GM19397 (cell line): Measurements from ENCODE around the gene ATP2A2.
A peak's percentile ranks its signal among the peaks of the same experiment; 100 is the strongest.
"Not testable (repeated sequence)": the region's sequence is repeated elsewhere in the genome, so short reads cannot be mapped to it uniquely, and the experiment has no call there.

Experiments
- ATAC-seq: cut with Tn5 transposase; IDR thresholded peaks from one replicate; pipeline ENCODE4 v1.9.1; 2021; ENCODE audit warnings: mild to moderate bottlenecking, moderate library complexity; ENCODE audit not compliant: unreplicated experiment

The ATP2A2 gene

DNA sequence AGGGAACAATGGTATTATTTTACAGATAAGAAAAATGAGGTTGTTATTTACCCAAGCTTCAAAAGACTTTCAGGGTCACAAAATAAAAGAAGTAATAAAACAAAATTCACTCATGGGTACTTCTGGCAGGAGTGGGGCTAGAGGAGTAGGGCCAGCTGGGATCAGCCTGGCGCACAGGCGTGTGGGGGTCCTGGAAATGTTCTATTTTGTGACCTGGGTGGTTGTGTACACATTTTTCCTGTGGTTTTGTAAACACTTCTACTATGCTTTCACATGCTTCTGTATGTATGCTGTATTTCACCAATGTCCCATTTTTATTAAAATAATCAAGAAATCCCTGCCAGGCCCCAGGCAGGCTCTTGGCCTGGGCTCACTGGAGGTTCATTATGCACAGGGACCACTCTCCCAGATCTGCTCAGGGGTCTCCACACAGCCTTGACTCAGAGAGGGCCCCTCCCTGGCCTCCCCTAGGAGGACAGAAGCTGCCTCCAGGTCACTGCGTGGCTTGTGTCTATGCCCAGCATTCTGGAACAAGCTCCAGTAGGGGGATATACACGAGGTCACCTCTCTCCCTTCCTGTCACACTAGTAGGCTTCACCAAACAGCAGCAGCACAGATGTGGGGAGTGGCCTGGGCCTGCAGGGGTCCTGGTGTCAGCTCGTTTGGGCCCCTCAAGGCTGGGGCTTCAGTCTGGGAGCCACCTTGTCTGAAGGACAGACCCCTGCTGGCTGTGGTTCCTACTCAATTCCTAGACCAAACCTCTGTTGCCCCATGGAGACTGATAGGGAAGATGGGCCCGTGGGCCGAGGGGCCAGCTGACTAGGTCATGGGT is 84.7 kb downstream of the ATP2A2 start:
- ATAC-seq = no peak

DNA sequence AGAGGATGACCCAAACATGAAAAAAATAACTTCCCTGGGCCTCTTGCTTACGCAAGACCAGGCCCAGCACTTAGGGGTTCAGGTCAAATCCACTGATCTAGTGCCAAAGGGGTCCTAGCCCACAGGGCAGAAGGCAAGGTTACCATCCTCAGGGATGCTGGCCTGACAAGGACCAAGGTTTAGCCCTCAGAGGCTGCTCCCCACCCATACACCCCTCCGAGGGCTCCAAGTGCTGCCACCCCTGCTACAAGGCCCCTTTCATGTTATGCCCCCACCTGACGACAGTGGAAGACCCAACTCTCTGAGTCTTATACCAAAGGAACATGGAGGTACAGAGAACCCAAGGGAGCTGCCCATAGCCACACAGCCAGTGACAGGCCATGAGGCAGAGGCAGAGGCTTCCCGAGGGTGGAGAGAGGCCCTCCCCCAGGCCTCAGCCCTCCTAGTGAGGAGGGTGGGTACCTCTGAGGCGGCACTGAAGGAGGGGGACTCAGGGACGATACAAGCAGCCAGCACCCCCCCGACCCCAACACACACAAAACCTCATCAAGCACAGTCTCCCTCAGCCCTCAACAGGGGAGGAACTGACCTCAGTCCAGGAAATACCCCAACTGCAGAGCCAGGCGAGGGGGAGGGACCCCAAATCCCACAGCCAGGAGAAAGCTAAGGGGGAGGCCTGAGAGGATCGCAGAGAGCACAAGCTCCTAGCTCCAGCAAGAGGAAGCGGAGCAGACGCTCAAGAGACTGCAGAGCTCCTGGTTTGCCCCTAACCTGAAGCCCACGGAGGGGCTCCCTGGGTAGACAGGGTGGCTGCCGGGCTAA is 85.5 kb downstream of the ATP2A2 start:
- ATAC-seq = no peak

DNA sequence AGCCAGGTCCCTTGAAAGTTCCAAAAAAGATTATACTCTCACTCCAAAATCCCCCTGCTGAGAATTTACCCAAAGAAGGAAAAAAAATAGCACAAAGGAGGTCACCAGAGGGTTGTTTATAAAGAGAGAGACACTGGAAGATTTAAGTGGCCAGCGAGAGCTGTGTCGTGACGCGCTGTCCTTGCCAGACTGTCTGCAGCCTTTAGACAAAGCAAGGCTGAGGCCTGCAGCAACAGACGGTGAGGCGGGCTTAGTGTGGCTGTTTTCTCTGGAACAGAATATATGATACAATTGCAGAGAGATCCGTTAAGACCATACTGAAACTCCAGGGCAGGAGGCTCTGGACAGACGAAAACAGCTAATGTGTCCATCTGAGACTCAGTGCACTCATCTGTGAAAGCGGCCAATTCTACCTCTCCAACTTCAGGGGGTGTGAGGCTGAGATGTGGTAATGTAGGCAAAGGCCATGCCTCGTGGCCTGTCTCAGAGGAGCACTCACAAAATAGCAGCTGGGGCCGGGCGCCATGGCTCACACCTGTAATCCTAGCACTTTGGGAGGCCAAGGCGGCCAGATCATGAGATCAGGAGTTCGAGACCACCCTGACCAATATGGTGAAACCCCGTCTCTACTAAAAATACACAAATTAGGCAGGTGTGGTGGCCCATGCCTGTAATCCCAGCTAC is 86.3 kb downstream of the ATP2A2 start:
- no peak for ATAC-seq

DNA sequence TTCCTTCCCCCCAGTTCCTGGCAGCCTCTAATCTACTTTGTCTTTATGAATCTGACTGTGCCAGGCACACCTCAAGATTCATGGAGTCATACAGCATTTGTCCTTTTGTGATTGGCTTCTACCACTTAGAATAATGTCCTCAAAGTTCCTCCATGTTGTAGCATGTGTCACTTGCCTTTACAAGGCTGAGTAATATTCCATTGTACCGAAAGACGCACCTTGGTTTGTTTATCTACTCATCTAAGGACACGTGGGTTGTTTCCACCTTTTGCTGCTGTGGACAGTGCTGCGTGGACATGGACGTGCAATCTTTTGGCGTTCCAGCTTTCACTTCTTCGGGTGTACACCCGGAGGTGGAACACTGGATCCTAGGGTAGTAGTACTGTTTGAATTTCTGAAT is 88.9 kb downstream of the ATP2A2 start:
- no peak for ATAC-seq

DNA sequence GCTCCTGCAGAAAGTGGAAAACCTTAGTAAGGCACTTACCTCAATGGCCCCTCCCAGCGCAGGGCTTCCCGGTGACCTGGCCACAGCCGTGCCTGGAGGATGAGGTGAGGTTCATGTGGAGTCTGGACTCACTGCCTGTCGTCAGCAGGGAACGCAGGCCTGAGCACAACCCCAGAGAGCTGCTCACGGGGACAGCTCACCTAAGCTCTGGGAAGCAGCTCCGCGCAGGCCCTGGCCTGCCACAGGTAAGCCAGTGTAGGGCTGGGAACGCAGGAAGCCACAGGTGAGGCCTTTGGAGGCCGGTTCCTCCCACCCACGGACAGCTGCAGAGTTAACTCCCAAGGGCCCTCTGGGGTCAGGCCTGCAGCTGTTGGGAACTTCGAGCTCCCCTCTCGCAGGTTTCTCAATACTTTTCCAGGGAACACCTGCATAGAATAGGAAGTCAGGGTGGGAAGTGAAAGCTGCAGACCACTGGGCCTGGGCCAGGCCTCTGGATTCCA is 89.7 kb downstream of the ATP2A2 start:
- no peak for ATAC-seq

DNA sequence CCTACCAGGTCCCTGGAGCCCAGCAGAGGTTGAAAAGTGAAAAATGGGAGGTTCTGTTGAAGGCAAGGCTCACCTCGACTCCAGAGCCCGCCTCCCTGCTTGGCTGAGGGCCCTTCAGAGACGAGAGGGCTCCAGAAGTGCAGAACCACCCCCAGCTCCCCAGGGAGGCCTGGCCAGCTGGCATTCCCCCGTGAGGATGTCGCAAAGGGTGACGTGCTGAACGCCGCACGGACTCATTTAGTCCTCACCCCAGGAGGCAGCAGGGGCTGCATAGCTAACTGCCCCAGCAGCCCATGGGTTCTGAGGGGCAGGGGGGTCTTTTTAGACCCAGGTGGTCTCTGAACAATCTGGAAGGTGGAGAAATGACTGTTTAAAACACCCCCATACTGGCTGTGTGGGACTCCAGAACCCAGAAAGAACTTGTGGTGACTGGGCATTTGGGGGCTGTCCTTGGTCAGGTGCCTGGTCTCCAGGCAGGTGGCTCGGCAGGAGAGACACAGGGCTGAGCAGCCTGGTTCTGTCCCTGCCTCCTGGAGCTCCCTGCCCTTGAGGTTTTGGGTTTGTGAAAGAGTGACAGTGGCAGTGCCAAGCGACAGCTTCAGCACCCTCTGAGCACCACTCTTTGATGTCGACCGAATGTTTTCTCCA is 90.5 kb downstream of the ATP2A2 start:
- peak; percentile 75 for ATAC-seq

DNA sequence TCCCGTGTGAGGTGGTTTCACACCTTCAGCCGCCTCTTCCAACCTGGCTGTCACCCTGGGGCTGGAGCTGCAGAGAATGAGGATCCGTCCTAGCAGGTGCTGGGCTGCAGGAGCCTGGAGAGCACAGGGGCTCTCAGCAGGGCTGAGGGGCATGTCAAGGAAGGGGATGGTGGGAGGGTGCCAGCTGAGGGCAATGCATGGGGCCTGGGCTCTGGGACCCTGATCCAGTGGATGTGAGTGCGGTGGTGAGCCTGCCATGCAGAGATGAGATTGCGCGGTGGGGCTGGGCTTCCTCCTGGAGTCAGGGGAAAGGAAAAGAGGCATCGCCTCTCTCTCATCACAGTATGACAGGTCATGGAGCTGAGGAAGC is 91.0 kb downstream of the ATP2A2 start:
- no peak for ATAC-seq

DNA sequence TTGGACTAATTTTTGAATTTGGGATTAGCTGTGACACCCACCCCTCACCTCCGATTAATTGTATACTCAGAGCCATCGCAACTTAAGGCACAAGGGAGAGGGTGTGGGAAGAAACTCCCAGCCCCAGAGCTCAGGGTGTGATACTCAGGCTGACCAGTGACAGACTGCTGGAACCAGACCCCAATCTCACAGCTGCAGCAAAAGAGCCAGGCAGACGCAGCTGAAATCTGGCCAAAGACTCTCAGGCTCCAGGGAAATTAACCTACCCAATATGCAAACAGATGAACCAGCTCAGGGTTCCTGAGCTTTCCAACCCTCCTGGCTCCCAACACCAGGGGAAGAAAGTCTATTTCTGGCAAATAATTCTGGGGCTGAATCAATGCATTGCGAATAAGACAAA is 92.0 kb downstream of the ATP2A2 start:
- no peak for ATAC-seq

DNA sequence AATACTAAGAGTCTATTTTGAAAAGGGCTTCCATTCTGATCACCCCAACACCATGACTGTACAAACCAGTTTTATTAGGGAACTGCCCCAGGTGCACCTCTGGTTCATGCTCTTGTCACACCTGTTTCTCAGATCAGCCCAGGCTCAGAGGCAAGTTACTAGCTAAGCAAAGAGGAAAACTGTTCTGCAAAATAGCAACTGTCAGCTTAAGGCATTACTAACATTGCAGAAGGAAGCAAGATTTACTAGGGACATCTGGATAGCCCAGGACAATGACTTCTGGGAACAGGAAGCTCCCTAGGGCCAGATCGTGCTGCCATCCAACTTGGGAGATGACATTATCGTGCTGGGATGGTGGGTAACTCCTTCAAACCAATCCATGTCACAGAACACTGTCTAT is 92.4 kb downstream of the ATP2A2 start:
- ATAC-seq = no peak

DNA sequence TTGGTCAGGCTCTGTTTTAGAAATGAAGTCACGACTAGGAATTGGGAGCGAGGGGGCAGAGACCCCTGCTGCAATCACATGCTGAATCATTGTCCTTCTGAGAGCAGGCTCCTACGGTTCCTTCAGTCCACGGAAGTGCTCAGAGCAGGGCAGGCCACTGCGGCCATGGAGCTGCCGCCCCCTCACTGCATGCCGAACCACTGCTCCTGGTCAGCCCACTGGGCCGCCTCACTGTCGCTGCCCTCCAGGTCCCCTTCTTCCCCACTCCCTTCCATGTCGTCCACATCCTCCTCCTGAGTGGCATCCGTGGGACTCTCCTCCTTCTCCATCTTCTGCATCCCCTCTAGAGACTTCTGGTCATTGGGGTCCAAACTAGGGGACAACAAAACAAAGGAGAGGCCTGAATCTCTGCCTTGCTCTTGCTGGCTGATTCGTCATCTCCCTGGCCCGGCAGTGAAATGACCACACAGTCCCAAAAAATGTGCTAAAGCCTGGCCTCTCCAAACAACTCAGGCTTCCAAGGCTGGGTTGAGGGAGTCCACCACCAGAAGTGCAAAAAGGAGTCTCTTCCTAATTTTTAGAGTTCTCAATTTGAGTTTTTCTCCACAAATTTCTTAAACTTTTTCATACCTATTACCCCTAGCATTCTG is 93.0 kb downstream of the ATP2A2 start:
- no peak for ATAC-seq

DNA sequence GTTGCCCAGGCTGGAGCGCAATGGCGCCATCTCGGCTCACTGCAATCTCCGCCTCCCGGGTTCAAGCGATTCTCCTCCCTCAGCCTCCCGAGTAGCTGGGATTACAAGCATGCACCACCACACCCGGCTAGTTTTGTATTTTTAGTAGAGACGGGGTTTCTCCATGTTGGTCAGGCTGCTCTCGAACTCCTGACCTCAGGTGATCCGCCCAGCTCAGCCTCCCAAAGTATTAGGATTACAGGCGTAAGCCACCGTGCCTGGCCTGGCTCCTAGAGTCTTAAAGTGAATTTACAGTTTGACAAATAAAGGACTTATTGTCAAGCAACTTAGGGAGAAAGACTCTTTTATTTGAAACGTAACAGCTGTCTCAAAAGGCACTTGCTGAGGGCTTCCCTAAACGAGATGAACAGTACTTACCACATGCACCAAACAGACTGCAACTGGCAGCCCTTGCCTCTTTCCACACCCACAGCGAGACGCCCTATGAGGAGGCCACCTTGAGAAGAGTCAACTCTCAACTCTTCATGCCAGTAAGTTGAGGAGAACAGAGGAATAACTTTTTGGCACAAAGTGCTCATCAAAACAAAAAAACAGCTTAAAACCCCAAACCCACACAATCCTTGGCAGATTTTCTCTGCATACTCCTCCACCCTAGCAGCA is 97.2 kb downstream of the ATP2A2 start:
- ATAC-seq = not testable (repeated sequence)

DNA sequence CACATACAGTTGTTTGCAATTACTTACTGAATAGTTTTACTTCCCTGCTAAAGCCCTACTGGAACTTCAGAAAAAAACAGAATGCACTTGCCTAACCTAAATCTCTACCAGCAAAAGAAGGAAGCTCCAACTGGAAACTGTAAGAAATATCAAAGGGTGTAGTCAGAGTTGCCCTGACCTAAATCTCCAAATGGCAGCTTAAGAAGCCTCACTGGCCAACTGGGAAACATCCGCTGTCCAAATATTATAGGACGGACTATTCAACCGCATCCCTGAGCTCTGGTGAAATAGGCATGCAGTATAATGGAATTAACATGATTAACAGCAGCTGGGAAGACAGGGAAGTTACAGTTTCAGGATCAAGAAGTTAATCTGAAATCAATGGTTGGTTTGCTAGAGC is 98.2 kb downstream of the ATP2A2 start:
- no peak for ATAC-seq

DNA sequence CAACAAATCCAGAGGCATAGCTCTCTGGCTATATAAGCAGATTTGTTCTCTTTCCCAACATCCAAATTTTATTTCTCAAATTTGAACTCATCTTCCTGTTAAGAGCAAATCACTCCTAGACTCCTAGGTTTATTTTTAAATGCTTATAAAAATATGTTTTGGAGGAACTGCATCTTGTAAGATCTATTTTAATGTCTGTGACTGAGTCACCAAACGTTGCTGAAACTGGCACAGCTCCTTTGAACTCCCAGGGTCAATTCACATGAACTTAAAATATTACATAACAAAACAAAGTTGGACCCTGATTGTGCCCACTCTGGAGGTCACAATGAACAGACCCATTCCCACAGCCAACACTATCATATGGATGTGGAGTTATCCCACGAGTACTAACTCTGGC is 98.6 kb downstream of the ATP2A2 start:
- ATAC-seq = no peak

DNA sequence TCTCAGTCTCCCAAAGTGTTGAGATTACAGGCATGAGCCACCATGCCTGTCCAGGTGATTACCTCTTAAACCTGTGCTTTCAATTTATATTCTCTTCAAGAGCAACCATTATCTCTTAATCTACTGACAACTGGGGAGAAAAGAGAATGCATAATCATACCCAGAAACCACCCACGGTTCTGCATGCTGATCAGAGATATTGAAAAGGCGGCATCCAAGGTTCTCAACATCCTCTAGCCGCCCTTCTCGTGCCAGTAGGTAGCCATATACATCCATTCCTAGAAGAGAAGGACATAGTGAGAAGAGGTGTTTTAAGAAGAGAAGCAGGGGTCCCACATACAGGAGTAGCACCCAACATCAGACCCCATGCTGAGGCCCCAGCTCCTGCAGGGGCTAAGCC is 101.6 kb downstream of the ATP2A2 start:
- no peak for ATAC-seq
